Right lobe of liver (tissue), 6 donors: ENCODE results near the gene C17orf114.

Experiments used
- ATAC-seq, 4 donors: fragments of 200-7000 bp; cut with Tn5 transposase; one replicate each; pipeline ENCODE4 v1.9.1; 2020; ENCODE audit warnings: mild to moderate bottlenecking in 4 of 4, moderate library complexity in 4 of 4
- DNase-seq, 3 donors: peaks; one replicate each; pipeline ENCODE4 v3.0.0-alpha.2; 2020
- H3K27ac ChIP-seq, 3 donors: fragments of 200-600 bp; one replicate each; pipeline ENCODE4 v1.8.0; 2022
- H3K27me3 ChIP-seq, 2 donors: fragments of 200-600 bp; one replicate each; pipeline ENCODE4 v1.8.0; 2022
- H3K36me3 ChIP-seq, 4 donors: fragments of 200-600 bp; sonication (generic) in 1 of 4; one replicate each; pipeline versions ENCODE4 v1.5.1 to v1.8.0; 2017 to 2022; ENCODE audit warnings: control low read depth in 1 of 4
- H3K4me1 ChIP-seq, 4 donors: fragments of 200-600 bp; sonication (generic) in 1 of 4; one replicate each; pipeline versions ENCODE4 v1.5.1 to v1.8.0; 2017 to 2022; ENCODE audit warnings: control low read depth in 1 of 4
- H3K4me3 ChIP-seq, 3 donors: fragments of 200-600 bp; one replicate each; pipeline ENCODE4 v1.8.0; 2022
- H3K9me3 ChIP-seq, 4 donors: fragments of 200-600 bp; sonication (generic) in 1 of 4; one replicate each; pipeline versions ENCODE4 v1.5.1 to v1.8.0; 2017 to 2022; ENCODE audit warnings: control low read depth in 1 of 4
- CTCF ChIP-seq, 4 donors: fragments of 200-600 bp in 3 of 4; fragments of 450-650 bp in 1 of 4; IDR thresholded peaks; one replicate each; pipeline versions ENCODE4 v1.5.1 to v1.8.0; 2016 to 2022; ENCODE audit warnings: antibody characterized with exemption in 4 of 4, mild to moderate bottlenecking in 2 of 4
- POLR2A ChIP-seq: fragments of 450-650 bp; IDR thresholded peaks from one replicate; pipeline ENCODE4 v1.6.1; 2017; ENCODE audit warnings: antibody characterized with exemption, mild to moderate bottlenecking
- WGBS: methylation state at CpG from one replicate; pipeline ENCODE4 v1.1.6; 2018; ENCODE audit warnings: low coverage, low lambda C conversion rate; ENCODE audit not compliant: insufficient coverage; ENCODE audit errors: missing lambda C conversion rate; 5-methylcytosine and 5-hydroxymethylcytosine counted together
- intact Hi-C, 2 donors: fragments of 100-400 bp; cut with DNase I; formaldehyde crosslinking; loops; one replicate each; pipeline versions ENCODE4 v1.11.2 to v1.14.1; 2022
- donor health status: DM: no; HTN: yes; CAD: no.
- donor health status: DM: no; HTN: no; CAD: no.
- donor health status: DM: no; HTN: no; CAD: no.
- donor health status: DM: no; HTN: yes; CAD: no.
- donor health status: DM: no; HTN: yes; CAD: no.

C17orf114 gene

GRCh38 chr17:4766723-4767122, 35.4 kb downstream of the C17orf114 start:
- DNase-seq (peak in 1 of 3 donors; percentile 15), ATAC-seq (peak in 3 of 4 donors; percentile 7 to 16 (median 8))
- intact Hi-C loops = no loop called here
- no peak overlapping the region for H3K4me3 ChIP-seq
- no peaks in the 10 kb centered on the region for H3K9me3 ChIP-seq
- H3K27ac ChIP-seq = peak overlapping the region in 1 of 3 donors; percentile 28
- 60% methylated on average over 6 of the region's 9 CpGs for WGBS
- no peaks in the 10 kb centered on the region for H3K27me3 ChIP-seq
- no peaks in the 10 kb centered on the region for H3K36me3 ChIP-seq
- TF ChIP-seq POLR2A (no peak), CTCF (IDR thresholded peaks at IDR 0.05) (no peak)
- peaks cover 0 to 6% (median 0%) of the 10 kb centered on the region in 4 donors for H3K4me1 ChIP-seq

GRCh38 chr17:4766201-4766600, 35.9 kb downstream of the C17orf114 start:
- peaks cover 0 to 1% (median 0%) of the 10 kb centered on the region in 4 donors for H3K4me1 ChIP-seq
- WGBS = 64% methylated on average over 3 of the region's 3 CpGs
- intact Hi-C loops = no loop called here
- TF ChIP-seq POLR2A (no peak), CTCF (IDR thresholded peaks at IDR 0.05) (no peak)
- DNase-seq (peak in 1 of 3 donors; percentile 37), ATAC-seq (peak; percentile 22 to 50 (median 27))
- H3K27ac ChIP-seq = peak overlapping the region in 2 of 3 donors; percentile 47 to 57
- H3K27me3 ChIP-seq = no peaks in the 10 kb centered on the region
- H3K9me3 ChIP-seq = no peaks in the 10 kb centered on the region
- no peaks in the 10 kb centered on the region for H3K36me3 ChIP-seq
- H3K4me3 ChIP-seq = no peak overlapping the region

GRCh38 chr17:4764595-4764994, 37.5 kb downstream of the C17orf114 start:
- intact Hi-C loops = no loop called here
- Histone ChIP-seq H3K36me3 (no peaks in the 10 kb centered on the region), H3K27ac (peak overlapping the region in 1 of 3 donors; percentile 40), H3K4me1 (peaks cover 0 to 3% (median 0%) of the 10 kb centered on the region in 4 donors), H3K9me3 (no peaks in the 10 kb centered on the region), H3K4me3 (no peak overlapping the region), H3K27me3 (no peaks in the 10 kb centered on the region)
- TF ChIP-seq POLR2A = peak; percentile 39
- no peak for TF ChIP-seq CTCF (IDR thresholded peaks at IDR 0.05)
- no peak for DNase-seq
- 56% methylated on average over 3 of the region's 3 CpGs for WGBS
- ATAC-seq = peak; percentile 8 to 53 (median 30)

GRCh38 chr17:4759776-4760236, 42.3 kb downstream of the C17orf114 start:
- no peak overlapping the region for H3K4me3 ChIP-seq
- H3K27ac ChIP-seq = peak overlapping the region; percentile 58 to 73 (median 71)
- ATAC-seq = peak; percentile 88 to 94 (median 90)
- no peaks in the 10 kb centered on the region for H3K9me3 ChIP-seq
- 8% methylated on average over 10 of the region's 10 CpGs for WGBS
- peaks cover 0 to 6% (median 2%) of the 10 kb centered on the region in 4 donors for H3K4me1 ChIP-seq
- no peaks in the 10 kb centered on the region for H3K36me3 ChIP-seq
- peak in 1 of 3 donors; percentile 69 for DNase-seq
- intact Hi-C loops = no loop called here
- no peak for TF ChIP-seq CTCF (IDR thresholded peaks at IDR 0.05)
- peak; percentile 47 for TF ChIP-seq POLR2A
- H3K27me3 ChIP-seq = no peaks in the 10 kb centered on the region

- no peaks in the 10 kb centered on the region for H3K9me3 ChIP-seq
- DNase-seq = no peak
- H3K4me1 ChIP-seq = peaks cover 0 to 6% (median 0%) of the 10 kb centered on the region in 4 donors
- H3K27ac ChIP-seq = no peak overlapping the region
- 100% methylated on average over 1 of the region's 1 CpG for WGBS
- no peaks in the 10 kb centered on the region for H3K36me3 ChIP-seq
- no peak overlapping the region for H3K4me3 ChIP-seq
- no peak for ATAC-seq
- intact Hi-C loops = no loop called here
- no peaks in the 10 kb centered on the region for H3K27me3 ChIP-seq
- no peak for TF ChIP-seq POLR2A
- TF ChIP-seq CTCF (IDR thresholded peaks at IDR 0.05) = no peak
Observed at GRCh38 chr17:4753392-4753791, 48.7 kb downstream of the C17orf114 start.
